Measurements from ENCODE around the gene ADAM8. TPM values are rescaled to one million over a fixed set of nuclear protein-coding genes. Genes with fewer than 3 reads are reported as not detected.
"Not testable (repeated sequence)": the region's sequence is repeated elsewhere in the genome, so short reads cannot be mapped to it uniquely, and the experiment has no call there.

ADAM8 gene
- 1.6 and 4.2 TPM in 2 replicates for total RNA-seq (2014; rRNA removed; shearing (Covaris generic))
- 1.8 and 2.1 TPM in 2 replicates for polyA plus RNA-seq (2015; cell fraction: cytosol; rRNA removed)
- polyA plus RNA-seq (2015; cell fraction: nucleus; rRNA removed), result 18.9 and 23.3 TPM in 2 replicates

GRCh38 chr10:133276435-133277201 is at the start of gene ADAM8:
TSS of gene ADAM8 (minus strand) at chr10:133276868. CDS start at chr10:133276817, 51 bp downstream.
- DNase-seq (ENCODE audit: low read depth), result no peak

- no peak for DNase-seq (ENCODE audit: low read depth)
Observed at GRCh38 chr10:133326223-133326551, 49.5 kb upstream of the ADAM8 start.

- no peak for DNase-seq (ENCODE audit: low read depth)
Observed at GRCh38 chr10:133325440-133326222, 49.0 kb upstream of the ADAM8 start.

- DNase-seq (ENCODE audit: low read depth), result no peak
Observed at GRCh38 chr10:133324857-133325260, 48.2 kb upstream of the ADAM8 start.

DNA sequence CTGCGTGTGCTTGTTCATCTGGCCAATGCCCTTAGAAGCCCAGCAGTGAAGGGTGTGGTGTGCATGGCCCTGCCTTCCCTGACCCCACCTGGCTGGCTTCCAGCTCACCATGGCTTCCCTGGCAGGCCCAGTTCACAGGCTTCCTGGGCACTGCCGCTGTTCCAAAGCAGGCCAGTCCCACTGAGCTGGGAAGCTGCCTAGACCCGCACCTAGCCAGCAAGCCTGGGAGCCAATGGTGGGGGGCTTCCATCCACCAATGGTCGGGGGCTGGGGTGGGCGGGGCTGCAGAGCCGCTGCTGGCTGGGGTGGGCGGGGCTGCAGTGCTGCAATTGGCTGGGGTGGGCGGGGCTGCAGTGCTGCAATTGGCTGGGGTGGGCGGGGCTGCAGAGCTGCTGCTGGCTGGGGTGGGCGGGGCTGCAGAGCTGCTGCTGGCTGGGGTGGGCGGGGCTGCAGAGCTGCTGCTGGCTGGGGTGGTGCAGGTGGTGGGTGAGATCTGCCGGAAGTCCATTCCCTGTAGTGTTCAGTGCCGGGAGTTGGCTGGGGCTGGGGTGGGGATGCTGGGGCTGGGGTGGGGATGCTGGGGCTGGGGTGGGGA is 47.6 kb upstream of the ADAM8 start:
- DNase-seq (ENCODE audit: low read depth), result no peak

- DNase-seq (ENCODE audit: low read depth), result not testable (repeated sequence)
Observed at GRCh38 chr10:133322064-133322709, 45.5 kb upstream of the ADAM8 start.

GRCh38 chr10:133320852-133321422 is 44.3 kb upstream of the ADAM8 start:
- DNase-seq (ENCODE audit: low read depth), result peak; percentile 32

GRCh38 chr10:133318494-133319127 is 41.9 kb upstream of the ADAM8 start:
- peak; percentile 55 for DNase-seq (ENCODE audit: low read depth)

- DNase-seq (ENCODE audit: low read depth), result no peak
Observed at GRCh38 chr10:133316732-133317131, 40.1 kb upstream of the ADAM8 start.

- DNase-seq (ENCODE audit: low read depth), result no peak
Observed at GRCh38 chr10:133316266-133316665, 39.6 kb upstream of the ADAM8 start.

DNA sequence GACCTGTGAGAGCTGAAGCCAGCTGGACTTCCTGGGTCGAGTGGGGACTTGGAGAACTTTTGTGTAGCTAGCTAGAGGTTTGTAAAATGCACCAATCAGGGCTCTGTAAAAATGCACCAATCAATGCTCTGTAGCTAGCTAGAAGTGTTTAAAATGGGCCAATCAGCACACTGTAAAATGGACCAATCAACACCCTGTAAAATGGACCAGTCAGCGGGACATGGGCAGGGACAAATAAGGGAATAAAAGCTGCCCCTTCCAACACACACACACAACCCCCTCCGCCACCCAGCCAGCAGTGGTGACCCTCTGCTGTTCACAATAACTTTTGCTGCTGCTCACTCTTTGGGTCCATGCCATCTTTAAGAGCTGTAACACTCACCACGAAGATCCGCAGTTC is 39.2 kb upstream of the ADAM8 start:
- peak; percentile 71 for DNase-seq (ENCODE audit: low read depth)

- DNase-seq (ENCODE audit: low read depth), result no peak
Observed at GRCh38 chr10:133314911-133315310, 38.2 kb upstream of the ADAM8 start.

DNA sequence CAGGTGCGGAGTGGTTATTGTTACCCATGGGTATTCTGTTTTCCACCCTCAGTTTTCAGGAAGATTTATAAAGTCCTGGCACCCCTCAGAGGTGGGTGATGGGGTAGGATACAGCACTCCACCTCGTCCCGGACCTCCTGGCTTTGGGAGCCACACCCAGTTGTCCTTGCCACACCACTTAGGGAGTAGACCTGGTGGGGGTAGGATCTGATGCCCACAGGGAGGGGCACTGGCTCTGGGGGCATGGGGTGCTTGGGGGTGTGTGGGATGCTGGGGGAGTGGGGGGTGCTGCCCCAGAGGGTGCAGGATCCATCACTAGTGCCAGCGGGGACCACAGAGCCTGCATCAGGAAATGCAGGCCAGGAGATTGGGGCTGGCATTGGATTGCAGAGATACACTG is 36.5 kb upstream of the ADAM8 start:
- no peak for DNase-seq (ENCODE audit: low read depth)

DNA sequence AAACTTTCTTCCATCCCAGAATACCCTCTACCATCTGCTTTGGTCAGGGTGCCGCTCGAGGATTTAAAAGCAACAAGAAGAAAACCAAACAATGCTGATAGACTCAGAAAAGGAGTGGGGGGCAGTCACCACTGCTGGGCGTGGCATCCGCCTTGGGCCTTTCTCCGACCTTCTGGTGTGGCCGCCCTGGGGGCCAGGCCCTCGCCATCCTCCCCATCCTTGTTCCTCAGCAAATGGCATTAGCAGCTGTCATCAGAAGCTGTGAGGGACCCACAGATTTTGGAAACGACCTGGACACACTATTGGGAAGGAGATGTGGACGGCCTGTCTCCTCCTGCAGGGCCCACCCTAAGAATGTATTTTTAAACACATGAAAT is 36.1 kb upstream of the ADAM8 start:
- no peak for DNase-seq (ENCODE audit: low read depth)

- DNase-seq (ENCODE audit: low read depth), result no peak
Observed at GRCh38 chr10:133312016-133312768, 35.5 kb upstream of the ADAM8 start.

DNA sequence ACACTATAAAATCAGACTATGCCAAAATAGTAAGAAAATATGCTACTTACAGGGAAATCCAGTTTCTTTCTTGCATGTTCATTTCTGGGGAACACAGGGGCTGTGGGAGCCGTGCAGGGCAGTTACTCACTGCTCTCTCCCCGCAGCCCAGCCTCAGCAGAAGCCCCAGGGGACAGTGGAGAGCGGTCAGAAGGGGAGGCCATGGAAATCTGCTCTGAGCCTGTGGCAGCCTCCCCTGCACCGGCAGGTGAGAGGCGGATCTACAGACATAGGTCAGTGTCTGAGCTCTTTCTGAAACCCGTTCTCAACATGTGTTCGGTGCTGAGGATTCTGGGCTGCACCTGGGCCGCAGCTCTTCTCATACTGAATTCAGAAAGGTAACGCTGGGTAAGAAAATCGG is 34.9 kb upstream of the ADAM8 start:
- DNase-seq (ENCODE audit: low read depth), result no peak

- no peak for DNase-seq (ENCODE audit: low read depth)
Observed at GRCh38 chr10:133310789-133311188, 34.1 kb upstream of the ADAM8 start.

- no peak for DNase-seq (ENCODE audit: low read depth)
Observed at GRCh38 chr10:133310399-133310755, 33.7 kb upstream of the ADAM8 start.

DNA sequence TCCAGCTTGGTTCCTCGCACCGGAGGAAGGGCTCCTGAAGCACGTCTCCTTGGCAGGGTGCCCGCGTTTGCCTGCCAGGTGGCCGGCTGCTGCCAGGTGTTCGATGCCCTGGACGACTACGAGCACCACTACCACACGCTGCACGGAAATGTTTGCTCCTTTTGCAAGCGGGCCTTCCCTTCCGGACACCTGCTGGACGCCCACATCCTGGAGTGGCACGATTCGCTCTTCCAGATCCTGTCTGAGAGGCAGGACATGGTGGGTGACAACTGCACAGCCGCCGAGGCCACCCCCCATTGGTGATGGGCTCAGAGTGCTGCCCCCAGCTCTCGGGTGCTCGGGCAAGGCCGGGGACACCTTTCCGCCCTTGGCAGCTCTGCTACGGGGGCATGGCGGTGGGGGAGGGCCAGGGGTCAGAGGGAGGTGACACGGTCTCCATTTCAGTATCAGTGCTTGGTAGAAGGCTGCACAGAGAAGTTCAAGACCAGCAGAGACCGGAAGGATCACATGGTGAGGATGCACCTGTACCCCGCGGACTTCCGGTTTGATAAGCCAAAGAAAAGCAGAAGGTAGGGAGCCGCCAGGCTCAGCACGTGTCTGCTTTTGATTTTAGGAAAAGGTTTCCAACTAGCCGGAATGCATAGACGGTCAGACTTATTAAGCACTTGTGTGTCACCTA is 33.2 kb upstream of the ADAM8 start:
- no peak for DNase-seq (ENCODE audit: low read depth)

Data from HT1080 (cell line).